HEK293 (cell line): Measurements from ENCODE around the gene NECTIN2.

Experiments used
- CTCF ChIA-PET: fragments of 350-600 bp; formaldehyde crosslinking; extraction: SDS; loops from one replicate; lab custom pipeline; 2021; ENCODE audit warnings: antibody characterized with exemption; lab: Yijun Ruan, JAX
- POLR2A ChIA-PET: fragments of 300-600 bp; formaldehyde crosslinking; extraction: SDS; loops from one replicate; lab custom pipeline; 2020; ENCODE audit warnings: antibody characterized with exemption, inconsistent platforms; lab: Yijun Ruan, JAX
- H3K27ac ChIP-seq: fragments of 200-500 bp; sonication (Bioruptor generic); 2 replicates; pipeline ENCODE4 v1.5.1; 2014; ENCODE audit warnings: low read depth, low read length, control low read depth, inconsistent platforms; ENCODE audit errors: extremely low read depth
- H3K36me3 ChIP-seq, 2 experiments: fragments of 200-500 bp in 1 of 2; sonication (Bioruptor generic) in 1 of 2; 1 replicate in 1 of 2; 2 replicates in 1 of 2; pipeline ENCODE4 v1.5.1; 2014 to 2017; ENCODE audit warnings: inconsistent platforms in 2 of 2, low read length in 2 of 2; ENCODE audit not compliant: control insufficient read depth in 2 of 2, insufficient read depth in 1 of 2
- H3K4me1 ChIP-seq: fragments of 200-500 bp; sonication (Bioruptor generic); 2 replicates; pipeline ENCODE4 v1.5.1; 2014; ENCODE audit warnings: mild to moderate bottlenecking, low read length, inconsistent platforms; ENCODE audit not compliant: control insufficient read depth, insufficient read depth
- H3K4me3 ChIP-seq: 2 replicates; pipeline ENCODE4 v1.5.1; 2011; ENCODE audit warnings: low read depth, mild to moderate bottlenecking, control low read depth, low read length, moderate library complexity
- H3K9me3 ChIP-seq: fragments of 200-500 bp; sonication (Bioruptor generic); 2 replicates; pipeline ENCODE4 v1.5.1; 2014; ENCODE audit warnings: low read depth, low read length, inconsistent platforms; ENCODE audit not compliant: control insufficient read depth, insufficient read depth
- BCL11B ChIP-seq: fragments of 450-650 bp; formaldehyde crosslinking; IDR thresholded peaks from 2 replicates; pipeline ENCODE4 v1.5.1; 2016; ENCODE audit warnings: low read depth, missing biosample characterization, missing genetic modification characterization
- GLIS1 ChIP-seq: fragments of 450-650 bp; formaldehyde crosslinking; IDR thresholded peaks from 2 replicates; pipeline ENCODE4 v1.5.1; 2016; ENCODE audit warnings: missing biosample characterization, missing genetic modification characterization
- INSM2 ChIP-seq: fragments of 450-650 bp; formaldehyde crosslinking; IDR thresholded peaks from 2 replicates; pipeline ENCODE4 v1.5.1; 2016; ENCODE audit warnings: missing biosample characterization, missing genetic modification characterization
- KLF1 ChIP-seq: fragments of 450-650 bp; formaldehyde crosslinking; IDR thresholded peaks from 2 replicates; pipeline ENCODE4 v1.5.1; 2016; ENCODE audit warnings: missing biosample characterization, missing genetic modification characterization
- KLF10 ChIP-seq: fragments of 450-650 bp; IDR thresholded peaks from 2 replicates; pipeline ENCODE4 v1.5.1; 2018; ENCODE audit warnings: missing biosample characterization, mild to moderate bottlenecking, missing genetic modification characterization
- PRDM2 ChIP-seq: fragments of 450-650 bp; formaldehyde crosslinking; IDR thresholded peaks from 2 replicates; pipeline ENCODE4 v1.5.1; 2016; ENCODE audit warnings: missing biosample characterization, missing genetic modification characterization, borderline replicate concordance
- ZBTB1 ChIP-seq: fragments of 450-650 bp; formaldehyde crosslinking; IDR thresholded peaks from 2 replicates; pipeline ENCODE4 v1.5.1; 2016; ENCODE audit warnings: missing biosample characterization, missing genetic modification characterization
- ZIC2 ChIP-seq: fragments of 450-650 bp; formaldehyde crosslinking; IDR thresholded peaks from 2 replicates; pipeline ENCODE4 v1.5.1; 2016; ENCODE audit warnings: missing biosample characterization, missing genetic modification characterization
- ZNF112 ChIP-seq: fragments of 450-650 bp; formaldehyde crosslinking; IDR thresholded peaks from 2 replicates; pipeline ENCODE4 v1.5.0; 2017; ENCODE audit warnings: missing biosample characterization, missing genetic modification characterization
- ZNF121 ChIP-seq: fragments of 450-650 bp; formaldehyde crosslinking; IDR thresholded peaks from 2 replicates; pipeline ENCODE4 v1.5.1; 2016; ENCODE audit warnings: missing biosample characterization, missing genetic modification characterization
- ZNF211 ChIP-seq: fragments of 450-650 bp; formaldehyde crosslinking; IDR thresholded peaks from 2 replicates; pipeline ENCODE4 v1.5.1; 2016; ENCODE audit warnings: low read depth, missing biosample characterization, missing genetic modification characterization
- ZNF221 ChIP-seq: fragments of 450-650 bp; formaldehyde crosslinking; IDR thresholded peaks from 2 replicates; pipeline ENCODE4 v1.5.1; 2017; ENCODE audit warnings: missing biosample characterization, missing genetic modification characterization, borderline replicate concordance
- ZNF433 ChIP-seq: fragments of 450-650 bp; formaldehyde crosslinking; IDR thresholded peaks from 2 replicates; pipeline ENCODE4 v1.5.1; 2016; ENCODE audit warnings: missing biosample characterization, missing genetic modification characterization, low read depth
- ZNF48 ChIP-seq: fragments of 450-650 bp; formaldehyde crosslinking; IDR thresholded peaks from 2 replicates; pipeline ENCODE4 v1.5.1; 2016; ENCODE audit warnings: missing biosample characterization, missing genetic modification characterization
- ZNF514 ChIP-seq: fragments of 450-650 bp; formaldehyde crosslinking; IDR thresholded peaks from 2 replicates; pipeline ENCODE4 v1.5.1; 2016; ENCODE audit warnings: missing biosample characterization, missing genetic modification characterization
- ZNF544 ChIP-seq: fragments of 450-650 bp; formaldehyde crosslinking; IDR thresholded peaks from 2 replicates; pipeline ENCODE4 v1.5.0; 2017; ENCODE audit warnings: missing biosample characterization, missing genetic modification characterization
- ZNF548 ChIP-seq: fragments of 450-650 bp; formaldehyde crosslinking; IDR thresholded peaks from 2 replicates; pipeline ENCODE4 v1.5.1; 2016; ENCODE audit warnings: missing biosample characterization, missing genetic modification characterization
- ZNF549 ChIP-seq: fragments of 450-650 bp; IDR thresholded peaks from 2 replicates; pipeline ENCODE4 v1.5.1; 2018; ENCODE audit warnings: missing biosample characterization, missing genetic modification characterization, mild to moderate bottlenecking, inconsistent platforms, moderate library complexity
- ZNF561 ChIP-seq: fragments of 450-650 bp; IDR thresholded peaks from 2 replicates; pipeline ENCODE4 v1.5.1; 2018; ENCODE audit warnings: missing biosample characterization, missing genetic modification characterization, borderline replicate concordance
- ZNF621 ChIP-seq: fragments of 450-650 bp; formaldehyde crosslinking; IDR thresholded peaks from 2 replicates; pipeline ENCODE4 v1.5.1; 2017; ENCODE audit warnings: missing biosample characterization, missing genetic modification characterization
- ZNF701 ChIP-seq: fragments of 450-650 bp; formaldehyde crosslinking; IDR thresholded peaks from 2 replicates; pipeline ENCODE4 v1.5.1; 2016; ENCODE audit warnings: missing biosample characterization, missing genetic modification characterization
- ZNF768 ChIP-seq: fragments of 450-650 bp; formaldehyde crosslinking; IDR thresholded peaks from 2 replicates; pipeline ENCODE4 v1.5.1; 2018; ENCODE audit warnings: missing biosample characterization, mild to moderate bottlenecking, missing genetic modification characterization
- ZNF792 ChIP-seq: fragments of 450-650 bp; formaldehyde crosslinking; IDR thresholded peaks from 2 replicates; pipeline ENCODE4 v1.5.1; 2016; ENCODE audit warnings: missing biosample characterization, missing genetic modification characterization
- ZNF830 ChIP-seq: fragments of 450-650 bp; IDR thresholded peaks from 2 replicates; pipeline ENCODE4 v1.5.0; 2018; ENCODE audit warnings: missing biosample characterization, missing genetic modification characterization, low read depth, mild to moderate bottlenecking, moderate library complexity
- ZNF843 ChIP-seq: fragments of 450-650 bp; formaldehyde crosslinking; IDR thresholded peaks from 2 replicates; pipeline ENCODE4 v1.5.1; 2016; ENCODE audit warnings: missing biosample characterization, missing genetic modification characterization
- TF ChIP-seq, protein P1 (sequence below): fragments of 450-650 bp; formaldehyde crosslinking; IDR thresholded peaks from 2 replicates; pipeline ENCODE4 v1.5.1; 2016; ENCODE audit warnings: missing biosample characterization, missing genetic modification characterization

Gene NECTIN2

DNA sequence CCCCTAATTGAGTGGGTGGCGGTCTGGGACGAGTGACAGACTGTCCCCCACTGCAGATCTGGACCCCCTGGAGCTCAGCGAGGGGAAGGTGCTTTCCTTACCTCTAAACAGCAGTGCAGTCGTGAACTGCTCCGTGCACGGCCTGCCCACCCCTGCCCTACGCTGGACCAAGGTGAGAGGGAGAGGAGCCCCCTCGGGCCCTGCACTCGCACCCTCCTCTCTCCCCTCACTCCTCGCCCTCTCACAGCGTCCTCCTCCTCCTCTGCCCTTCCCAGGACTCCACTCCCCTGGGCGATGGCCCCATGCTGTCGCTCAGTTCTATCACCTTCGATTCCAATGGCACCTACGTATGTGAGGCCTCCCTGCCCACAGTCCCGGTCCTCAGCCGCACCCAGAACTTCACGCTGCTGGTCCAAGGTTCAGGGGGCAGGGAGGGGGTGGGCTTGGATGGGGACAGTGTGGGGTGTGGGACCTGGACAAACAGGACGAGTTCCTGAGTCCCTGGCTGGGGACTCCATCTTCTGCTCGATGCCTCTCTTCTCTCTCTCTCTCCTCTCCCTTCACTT, 27.5 kb upstream of the NECTIN2 start:
- TF ChIP-seq ZNF121 (tag by site-specific recombination) (no peak), ZNF548 (tag by site-specific recombination) (no peak), GLIS1 (peak; percentile 31; the same call in 1 of the 2 replicates), KLF1 (tag by site-specific recombination) (no peak), ZNF768 (tag by site-specific recombination) (no peak), ZBTB1 (no peak), ZNF701 (tag by site-specific recombination) (no peak), ZNF211 (tag by site-specific recombination) (no peak), ZNF544 (no peak)
- TF ChIP-seq, all 188 proteins: peak for 1
- ChIA-PET POLR2A (no interaction called here), CTCF (interaction anchor here (0.6 to 1.8 kb wide), 3 partner anchors 10 to 95 kb away, joined by 3 to 4 read pairs (median 4); no protein-coding TSS in a partner anchor)
- peaks cover 0 to 11% of the 10 kb centered on the region in 2 experiments; a peak in 1 of 3 replicates for H3K36me3 ChIP-seq
- H3K4me1 ChIP-seq: peaks cover 6% of the 10 kb centered on the region
- H3K27ac ChIP-seq: no peak overlapping the region
- no peak overlapping the region for H3K4me3 ChIP-seq
- H3K9me3 ChIP-seq: no peaks in the 10 kb centered on the region

DNA sequence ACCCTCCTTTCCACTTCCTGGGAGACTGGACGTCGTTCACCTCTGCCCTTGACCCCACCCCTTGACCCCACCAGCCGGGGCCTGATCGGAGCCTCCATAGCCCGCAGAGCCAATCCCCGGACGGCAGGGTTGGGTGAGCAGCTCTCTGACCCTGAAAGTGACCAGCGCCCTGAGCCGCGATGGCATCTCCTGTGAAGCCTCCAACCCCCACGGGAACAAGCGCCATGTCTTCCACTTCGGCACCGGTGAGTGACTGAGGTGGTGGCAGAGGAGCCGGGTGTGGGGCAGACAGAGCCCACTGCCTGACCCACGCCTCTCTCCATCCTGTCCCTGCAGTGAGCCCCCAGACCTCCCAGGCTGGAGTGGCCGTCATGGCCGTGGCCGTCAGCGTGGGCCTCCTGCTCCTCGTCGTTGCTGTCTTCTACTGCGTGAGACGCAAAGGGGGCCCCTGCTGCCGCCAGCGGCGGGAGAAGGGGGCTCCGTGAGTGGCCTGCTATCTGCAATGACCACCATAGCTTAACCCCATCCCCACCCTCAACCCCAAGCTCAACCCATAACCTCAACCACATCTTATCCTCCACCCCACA, 26.8 kb upstream of the NECTIN2 start:
- H3K36me3 ChIP-seq: peaks cover 0 to 3% of the 10 kb centered on the region in 2 experiments; a peak in 1 of 3 replicates
- H3K4me1 ChIP-seq: peaks cover 6% of the 10 kb centered on the region
- TF ChIP-seq ZNF221 (tag by site-specific recombination): no peak
- no peak for TF ChIP-seq ZNF843 (tag by site-specific recombination)
- TF ChIP-seq ZNF549 (tag by site-specific recombination): no peak
- TF ChIP-seq ZNF433 (tag by site-specific recombination): no peak
- no peak for TF ChIP-seq ZNF48 (tag by site-specific recombination)
- no peak for TF ChIP-seq ZNF561
- TF ChIP-seq KLF10 (tag by site-specific recombination): no peak
- no peak for TF ChIP-seq BCL11B (tag by site-specific recombination)
- TF ChIP-seq ZNF112 (tag by site-specific recombination): no peak
- TF ChIP-seq, protein P1, sequence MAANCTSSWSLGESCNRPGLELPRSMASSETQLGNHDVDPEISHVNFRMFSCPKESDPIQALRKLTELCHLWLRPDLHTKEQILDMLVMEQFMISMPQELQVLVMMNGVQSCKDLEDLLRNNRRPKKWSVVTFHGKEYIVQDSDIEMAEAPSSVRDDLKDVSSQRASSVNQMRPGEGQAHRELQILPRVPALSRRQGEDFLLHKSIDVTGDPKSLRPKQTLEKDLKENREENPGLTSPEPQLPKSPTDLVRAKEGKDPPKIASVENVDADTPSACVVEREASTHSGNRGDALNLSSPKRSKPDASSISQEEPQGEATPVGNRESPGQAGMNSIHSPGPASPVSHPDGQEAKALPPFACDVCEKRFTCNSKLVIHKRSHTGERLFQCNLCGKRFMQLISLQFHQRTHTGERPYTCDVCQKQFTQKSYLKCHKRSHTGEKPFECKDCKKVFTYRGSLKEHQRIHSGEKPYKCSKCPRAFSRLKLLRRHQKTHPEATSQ (tag by site-specific recombination): no peak
- no peak for TF ChIP-seq ZNF621 (tag by site-specific recombination)
- TF ChIP-seq ZNF792 (tag by site-specific recombination): no peak
- TF ChIP-seq ZNF514 (tag by site-specific recombination): no peak
- no peak for TF ChIP-seq ZIC2
- TF ChIP-seq ZNF830 (tag by site-specific recombination): no peak
- no peak for TF ChIP-seq INSM2 (tag by site-specific recombination)
- no peak for TF ChIP-seq PRDM2 (tag by site-specific recombination)
- no peak overlapping the region for H3K4me3 ChIP-seq
- H3K9me3 ChIP-seq: no peaks in the 10 kb centered on the region
- ChIA-PET POLR2A (no interaction called here), CTCF (interaction anchor here (0.7 to 1.8 kb wide), 4 partner anchors 11 to 130 kb away, joined by 3 to 4 read pairs (median 4); no protein-coding TSS in a partner anchor)
- H3K27ac ChIP-seq: no peak overlapping the region
